Activated naive CD4-positive, alpha-beta T cell treated with anti-CD3 and anti-CD28 coated beads, Interleukin-2, amount 10 ng/mL, durations not matched to agents 7 days and 5 days (primary cell): ENCODE measurements around the gene CEP112.

Experiments used
- CTCF ChIA-PET: fragments of 350-600 bp; sonication (Branson Sonifier 250); formaldehyde crosslinking; loops from one replicate; lab custom pipeline; 2021; ENCODE audit warnings: antibody characterized with exemption; lab: Charles Lee
- DNase-seq: peaks from one replicate; pipeline ENCODE4 v3.0.0-alpha.2; 2020
- H3K27ac Mint-ChIP-seq: one replicate; pipeline ENCODE4 v1.8.0; 2021; ENCODE audit warnings: mild to moderate bottlenecking, moderate library complexity, mixed read lengths
- H3K27me3 Mint-ChIP-seq: one replicate; pipeline ENCODE4 v1.8.0; 2021; ENCODE audit warnings: mild to moderate bottlenecking, mixed read lengths
- H3K36me3 Mint-ChIP-seq: one replicate; pipeline ENCODE4 v1.8.0; 2021; ENCODE audit warnings: mixed read lengths
- H3K4me1 Mint-ChIP-seq: one replicate; pipeline ENCODE4 v1.8.0; 2021; ENCODE audit warnings: mixed read lengths
- H3K4me3 Mint-ChIP-seq: one replicate; pipeline ENCODE4 v1.8.0; 2021; ENCODE audit warnings: mild to moderate bottlenecking, moderate library complexity, mixed read lengths
- H3K9me3 Mint-ChIP-seq: one replicate; pipeline ENCODE4 v1.8.0; 2021; ENCODE audit warnings: mixed read lengths

Gene CEP112

DNA sequence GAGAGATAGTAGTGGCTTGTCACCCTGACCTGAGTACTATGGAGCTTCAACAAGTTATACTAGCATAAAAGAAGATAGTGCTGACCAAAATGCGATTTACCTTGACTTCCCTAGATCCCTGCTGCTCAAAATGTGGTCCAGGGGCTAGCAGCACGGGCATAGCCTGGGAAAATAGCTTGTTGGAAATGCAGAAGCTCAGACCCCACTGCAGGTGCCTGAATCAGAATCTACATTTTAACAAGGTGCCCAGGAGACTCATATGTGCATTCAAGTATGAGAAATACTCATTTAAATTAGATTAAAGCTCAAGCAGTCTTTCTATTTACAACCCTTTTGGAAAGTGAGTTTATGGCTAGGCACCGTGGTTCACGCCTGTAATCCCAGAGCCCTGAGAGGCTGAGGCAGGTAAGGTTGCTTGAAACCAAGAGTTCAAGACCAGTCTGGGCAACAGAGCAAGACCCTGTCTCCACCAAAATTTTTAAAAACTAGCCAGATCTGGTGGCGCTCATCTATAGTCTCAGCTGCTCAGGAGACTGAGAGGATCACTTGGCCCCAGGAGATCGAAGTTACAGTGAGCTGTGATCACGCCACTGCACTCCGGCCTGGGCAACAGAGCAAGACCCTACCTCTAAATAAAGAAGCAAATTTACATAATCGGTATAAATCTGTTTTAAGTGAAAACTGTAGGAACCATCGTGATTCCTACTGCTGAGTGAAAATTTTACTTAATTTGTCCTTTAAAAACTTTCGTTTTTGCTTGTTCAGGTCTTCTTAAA, 30.0 kb upstream of the CEP112 start:
- Mint-ChIP-seq H3K36me3 (no peaks in the 10 kb centered on the region), H3K4me3 (no peak overlapping the region), H3K4me1 (no peaks in the 10 kb centered on the region), H3K27ac (no peak overlapping the region), H3K9me3 (no peaks in the 10 kb centered on the region), H3K27me3 (peaks cover 16% of the 10 kb centered on the region)
- CTCF ChIA-PET: no interaction called here
- DNase-seq: no peak

- Mint-ChIP-seq H3K27me3 (peaks cover 16% of the 10 kb centered on the region), H3K27ac (no peak overlapping the region), H3K4me1 (no peaks in the 10 kb centered on the region), H3K4me3 (no peak overlapping the region), H3K36me3 (no peaks in the 10 kb centered on the region), H3K9me3 (no peaks in the 10 kb centered on the region)
- DNase-seq: no peak
- CTCF ChIA-PET: no interaction called here
Observed at GRCh38 chr17:66221343-66221742, 29.4 kb upstream of the CEP112 start.

- H3K27me3 Mint-ChIP-seq: peaks cover 20% of the 10 kb centered on the region
- DNase-seq: no peak
- CTCF ChIA-PET: no interaction called here
- H3K9me3 Mint-ChIP-seq: no peaks in the 10 kb centered on the region
- no peaks in the 10 kb centered on the region for H3K4me1 Mint-ChIP-seq
- H3K4me3 Mint-ChIP-seq: no peak overlapping the region
- H3K36me3 Mint-ChIP-seq: no peaks in the 10 kb centered on the region
- H3K27ac Mint-ChIP-seq: no peak overlapping the region
Observed at GRCh38 chr17:66220079-66220835, 28.3 kb upstream of the CEP112 start.

DNA sequence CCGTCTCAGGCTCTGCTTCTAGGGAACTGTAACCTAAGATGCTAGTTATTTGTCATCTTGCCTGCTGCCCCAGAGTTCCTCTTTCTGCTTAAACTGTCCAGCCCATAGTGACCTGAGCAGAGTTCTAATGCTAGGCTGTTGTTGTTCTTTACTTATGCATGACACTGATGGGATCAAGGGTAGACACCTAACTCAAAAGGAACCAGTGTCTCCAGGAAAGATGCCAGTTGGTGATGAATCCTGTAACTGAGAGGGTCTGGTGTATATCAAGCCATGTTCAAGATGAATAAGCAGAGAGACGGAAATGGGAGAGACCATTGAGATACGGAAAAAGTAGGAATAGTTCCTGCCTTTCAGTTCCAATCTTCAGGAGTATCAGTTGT, 23.6 kb upstream of the CEP112 start:
- Mint-ChIP-seq H3K27ac (no peak overlapping the region), H3K4me1 (no peaks in the 10 kb centered on the region), H3K9me3 (no peaks in the 10 kb centered on the region), H3K36me3 (no peaks in the 10 kb centered on the region), H3K27me3 (peaks cover 24% of the 10 kb centered on the region), H3K4me3 (no peak overlapping the region)
- no peak for DNase-seq
- CTCF ChIA-PET: no interaction called here

GRCh38 chr17:66214884-66215528, 23.1 kb upstream of the CEP112 start:
- Mint-ChIP-seq H3K9me3 (no peaks in the 10 kb centered on the region), H3K27ac (no peak overlapping the region), H3K4me1 (no peaks in the 10 kb centered on the region), H3K27me3 (peaks cover 29% of the 10 kb centered on the region), H3K4me3 (no peak overlapping the region), H3K36me3 (no peaks in the 10 kb centered on the region)
- CTCF ChIA-PET: no interaction called here
- DNase-seq: no peak

DNA sequence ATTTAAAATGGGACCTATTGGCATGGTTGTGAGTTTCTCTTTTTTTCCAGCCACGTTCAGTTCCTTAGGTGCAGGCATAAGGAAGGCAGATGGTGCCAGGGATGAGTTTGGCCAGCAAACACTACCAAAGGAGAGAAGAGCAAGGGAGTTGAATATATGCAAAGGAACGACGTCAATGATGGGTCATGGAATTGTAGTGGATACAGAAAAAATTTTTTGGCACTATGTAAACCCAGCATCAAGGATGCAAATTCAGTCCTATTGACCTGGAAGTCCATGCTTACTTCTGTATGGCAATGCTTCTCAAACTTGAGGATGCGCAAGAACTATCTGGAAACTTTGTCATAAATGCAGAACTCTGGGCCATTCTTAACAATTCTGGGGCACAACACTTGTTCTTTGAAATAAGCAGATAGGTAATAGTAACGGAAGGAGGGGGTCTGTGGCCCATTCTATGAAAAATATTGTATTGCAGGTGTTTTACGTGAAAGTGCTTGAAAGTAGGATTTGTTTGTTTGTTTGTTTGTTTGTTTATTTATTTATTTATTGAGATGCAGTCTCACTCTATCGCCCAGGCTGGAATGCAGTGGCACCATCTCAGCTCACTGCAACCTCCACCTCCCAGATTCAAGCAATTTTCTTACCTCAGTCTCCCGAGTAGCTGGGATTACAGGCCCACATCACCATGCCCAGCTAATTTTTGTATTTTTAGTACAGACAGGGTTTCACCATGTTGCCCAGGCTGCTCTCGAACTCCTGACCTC, 19.3 kb upstream of the CEP112 start:
- no peaks in the 10 kb centered on the region for H3K36me3 Mint-ChIP-seq
- H3K4me3 Mint-ChIP-seq: no peak overlapping the region
- peaks cover 32% of the 10 kb centered on the region for H3K27me3 Mint-ChIP-seq
- DNase-seq: no peak
- no peaks in the 10 kb centered on the region for H3K9me3 Mint-ChIP-seq
- CTCF ChIA-PET: interaction anchor here (3.6 kb wide), 1 partner anchor 10 kb away, joined by 14 read pairs; no protein-coding TSS in a partner anchor
- H3K27ac Mint-ChIP-seq: no peak overlapping the region
- H3K4me1 Mint-ChIP-seq: no peaks in the 10 kb centered on the region

DNA sequence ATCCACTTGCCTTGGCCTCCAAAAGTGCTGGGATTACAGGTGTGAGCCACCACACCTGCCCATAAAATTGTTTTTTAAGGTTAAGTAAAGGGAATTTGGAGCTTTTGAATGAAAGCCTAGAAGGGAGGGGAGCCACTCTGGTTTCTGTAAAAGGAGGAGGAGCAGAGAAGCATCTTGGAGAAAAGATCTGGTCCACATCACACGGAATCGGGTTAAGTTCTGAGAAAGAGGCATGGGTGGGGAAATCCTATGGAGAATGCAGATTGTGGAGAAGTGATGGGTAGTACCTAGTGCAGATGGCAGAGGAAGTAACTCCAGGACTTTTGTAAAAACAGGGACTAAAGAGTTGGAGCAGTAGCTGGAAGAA, 18.3 kb upstream of the CEP112 start:
- no peaks in the 10 kb centered on the region for H3K9me3 Mint-ChIP-seq
- no peak for DNase-seq
- H3K36me3 Mint-ChIP-seq: no peaks in the 10 kb centered on the region
- peaks cover 27% of the 10 kb centered on the region for H3K27me3 Mint-ChIP-seq
- H3K4me1 Mint-ChIP-seq: no peaks in the 10 kb centered on the region
- H3K4me3 Mint-ChIP-seq: no peak overlapping the region
- CTCF ChIA-PET: interaction anchor here (3.6 kb wide), 1 partner anchor 9 kb away, joined by 14 read pairs; no protein-coding TSS in a partner anchor
- no peak overlapping the region for H3K27ac Mint-ChIP-seq

GRCh38 chr17:66207936-66208335, 16.0 kb upstream of the CEP112 start:
- no peak for DNase-seq
- Mint-ChIP-seq H3K4me1 (no peaks in the 10 kb centered on the region), H3K36me3 (no peaks in the 10 kb centered on the region), H3K27ac (no peak overlapping the region), H3K9me3 (no peaks in the 10 kb centered on the region), H3K27me3 (peaks cover 20% of the 10 kb centered on the region), H3K4me3 (no peak overlapping the region)
- CTCF ChIA-PET: interaction anchor here (1.1 kb wide), 1 partner anchor 34 kb away, joined by 3 read pairs; no protein-coding TSS in a partner anchor

GRCh38 chr17:66203274-66204015, 11.5 kb upstream of the CEP112 start:
- CTCF ChIA-PET: interaction anchor here (0.9 to 3.3 kb wide), 3 partner anchors 15 to 364 kb away, joined by 3 to 15 read pairs (median 4); no protein-coding TSS in a partner anchor
- DNase-seq: no peak
- Mint-ChIP-seq H3K27me3 (peaks cover 4% of the 10 kb centered on the region), H3K36me3 (no peaks in the 10 kb centered on the region), H3K9me3 (no peaks in the 10 kb centered on the region), H3K4me1 (peaks cover 19% of the 10 kb centered on the region), H3K27ac (no peak overlapping the region), H3K4me3 (no peak overlapping the region)

- Mint-ChIP-seq H3K27ac (no peak overlapping the region), H3K27me3 (peaks cover 4% of the 10 kb centered on the region), H3K36me3 (no peaks in the 10 kb centered on the region), H3K4me3 (no peak overlapping the region), H3K9me3 (no peaks in the 10 kb centered on the region), H3K4me1 (peaks cover 19% of the 10 kb centered on the region)
- CTCF ChIA-PET: interaction anchor here (0.7 to 3.3 kb wide), 15 partner anchors 11 to 722 kb away, joined by 3 to 15 read pairs (median 3); no protein-coding TSS in a partner anchor
- peak; percentile 64 for DNase-seq
Observed at GRCh38 chr17:66200685-66201092, 8.8 kb upstream of the CEP112 start.

DNA sequence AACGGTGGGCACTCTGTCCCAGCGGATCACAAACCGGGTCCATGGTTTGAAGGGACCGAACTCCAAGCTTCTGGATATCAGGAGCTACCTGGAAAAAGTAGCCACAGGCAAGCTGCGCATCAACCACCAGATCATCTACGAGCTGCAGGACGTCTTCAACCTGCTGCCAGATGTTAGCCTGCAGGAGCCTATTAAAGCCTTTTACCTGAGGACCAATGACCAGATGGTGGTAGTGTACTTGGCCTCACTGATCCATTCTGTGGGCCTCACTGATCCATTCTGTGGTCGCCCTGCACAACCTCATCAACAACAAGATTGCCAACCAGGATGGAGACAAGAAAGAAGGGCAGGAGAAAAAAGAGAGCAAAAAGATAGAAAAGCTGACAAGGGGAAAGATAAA, 6.3 kb upstream of the CEP112 start:
- H3K4me3 Mint-ChIP-seq: no peak overlapping the region
- H3K27ac Mint-ChIP-seq: no peak overlapping the region
- H3K4me1 Mint-ChIP-seq: peaks cover 19% of the 10 kb centered on the region
- DNase-seq: no peak
- CTCF ChIA-PET: no interaction called here
- no peaks in the 10 kb centered on the region for H3K36me3 Mint-ChIP-seq
- H3K27me3 Mint-ChIP-seq: peaks cover 6% of the 10 kb centered on the region
- no peaks in the 10 kb centered on the region for H3K9me3 Mint-ChIP-seq

- no peaks in the 10 kb centered on the region for H3K36me3 Mint-ChIP-seq
- peak overlapping the region; percentile 76 for H3K4me3 Mint-ChIP-seq
- H3K27me3 Mint-ChIP-seq: peaks cover 17% of the 10 kb centered on the region
- no peaks in the 10 kb centered on the region for H3K9me3 Mint-ChIP-seq
- peak overlapping the region; percentile 47 for H3K27ac Mint-ChIP-seq
- CTCF ChIA-PET: no interaction called here
- H3K4me1 Mint-ChIP-seq: peaks cover 19% of the 10 kb centered on the region
- no peak for DNase-seq
Observed at GRCh38 chr17:66192378-66192687, 400 bp upstream of the CEP112 start.
